ENCODE measurements around the gene TRAPPC12. TPM values are rescaled to one million over a fixed set of nuclear protein-coding genes. Genes with fewer than 3 reads are reported as not detected.

The TRAPPC12 gene
- total RNA-seq, 6 experiments from 2014 or later, result 69.1 to 83.3 (median 74.8) TPM

GRCh38 chr2:3486047-3487027, 106.8 kb downstream of the TRAPPC12 start:
- peaks cover 9% of the 10 kb centered on the region for H3K27me3 Mint-ChIP-seq (ENCODE audit: insufficient read depth)
- no peak overlapping the region for H3K4me3 Mint-ChIP-seq
- H3K27ac Mint-ChIP-seq, result no peak overlapping the region
- no peaks in the 10 kb centered on the region for H3K9me3 Mint-ChIP-seq
- H3K36me3 Mint-ChIP-seq (ENCODE audit: low read depth), result peaks cover 7% of the 10 kb centered on the region; the same call in 1 of the 2 replicates
- DNase-seq, result no peak
- no peaks in the 10 kb centered on the region for H3K4me1 Mint-ChIP-seq (ENCODE audit: low read depth)
- no peak for TF ChIP-seq CTCF (IDR thresholded peaks at IDR 0.05)

- no peak for TF ChIP-seq CTCF (IDR thresholded peaks at IDR 0.05)
- H3K27ac Mint-ChIP-seq, result no peak overlapping the region
- peaks cover 7% of the 10 kb centered on the region for H3K27me3 Mint-ChIP-seq (ENCODE audit: insufficient read depth)
- no peak for DNase-seq
- H3K36me3 Mint-ChIP-seq (ENCODE audit: low read depth), result peaks cover 7% of the 10 kb centered on the region; the same call in 1 of the 2 replicates
- no peak overlapping the region for H3K4me3 Mint-ChIP-seq
- H3K9me3 Mint-ChIP-seq, result no peaks in the 10 kb centered on the region
- no peaks in the 10 kb centered on the region for H3K4me1 Mint-ChIP-seq (ENCODE audit: low read depth)
Observed at GRCh38 chr2:3487028-3487425, 107.5 kb downstream of the TRAPPC12 start.

- no peak overlapping the region for H3K4me3 Mint-ChIP-seq
Observed at GRCh38 chr2:3487432-3487831, 107.9 kb downstream of the TRAPPC12 start.

GRCh38 chr2:3488061-3488531, 108.6 kb downstream of the TRAPPC12 start:
- no peak for TF ChIP-seq CTCF (IDR thresholded peaks at IDR 0.05)
- no peak for DNase-seq
- Mint-ChIP-seq H3K4me3 (no peak overlapping the region), H3K27ac (no peak overlapping the region), H3K36me3 (ENCODE audit: low read depth) (peaks cover 7% of the 10 kb centered on the region; the same call in 1 of the 2 replicates), H3K27me3 (ENCODE audit: insufficient read depth) (peaks cover 5% of the 10 kb centered on the region), H3K9me3 (no peaks in the 10 kb centered on the region), H3K4me1 (ENCODE audit: low read depth) (peaks cover 5% of the 10 kb centered on the region; the same call in 1 of the 2 replicates)

More at GRCh38 chr2:3487432-3487831, 107.9 kb downstream of the TRAPPC12 start:
- Mint-ChIP-seq H3K4me1 (ENCODE audit: low read depth) (no peaks in the 10 kb centered on the region), H3K27ac (no peak overlapping the region), H3K9me3 (no peaks in the 10 kb centered on the region), H3K27me3 (ENCODE audit: insufficient read depth) (peaks cover 5% of the 10 kb centered on the region), H3K36me3 (ENCODE audit: low read depth) (peaks cover 7% of the 10 kb centered on the region; the same call in 1 of the 2 replicates)
- no peak for TF ChIP-seq CTCF (IDR thresholded peaks at IDR 0.05)
- DNase-seq, result no peak

GRCh38 chr2:3488855-3489763, 109.6 kb downstream of the TRAPPC12 start:
- Mint-ChIP-seq H3K4me1 (ENCODE audit: low read depth) (peaks cover 11% of the 10 kb centered on the region; the same call in 1 of the 2 replicates), H3K27ac (no peak overlapping the region)

More at GRCh38 chr2:3488855-3489763, 109.6 kb downstream of the TRAPPC12 start:
- H3K27me3 Mint-ChIP-seq (ENCODE audit: insufficient read depth), result peaks cover 5% of the 10 kb centered on the region
- no peak for TF ChIP-seq CTCF (IDR thresholded peaks at IDR 0.05)
- peaks cover 7% of the 10 kb centered on the region; the same call in 1 of the 2 replicates for H3K36me3 Mint-ChIP-seq (ENCODE audit: low read depth)
- H3K4me3 Mint-ChIP-seq, result no peak overlapping the region
- no peak for DNase-seq
- H3K9me3 Mint-ChIP-seq, result no peaks in the 10 kb centered on the region

Measured in HFFc6 (cell line).